VCaP (cell line): ENCODE results near the gene ZNF672.

Source experiments
- H3K27ac ChIP-seq: fragments of 450-650 bp; 2 replicates; pipeline ENCODE4 v1.5.1; 2017
- CTCF ChIP-seq: fragments of 450-650 bp; conservative IDR thresholded peaks from 2 replicates; pipeline ENCODE4 v1.5.1; 2017; ENCODE audit warnings: mild to moderate bottlenecking, moderate library complexity

ZNF672 gene

GRCh38 chr1:248848602-248849001 lies 10.6 kb downstream of the ZNF672 start:
- H3K27ac ChIP-seq = no peak overlapping the region
- TF ChIP-seq CTCF = no peak

GRCh38 chr1:248849152-248849551 lies 11.1 kb downstream of the ZNF672 start:
- no peak for TF ChIP-seq CTCF
- no peak overlapping the region for H3K27ac ChIP-seq

- TF ChIP-seq CTCF = no peak
Measured at GRCh38 chr1:248849637-248850036, 11.6 kb downstream of the ZNF672 start.

GRCh38 chr1:248850124-248850523 lies 12.1 kb downstream of the ZNF672 start:
- TF ChIP-seq CTCF = no peak
- no peak overlapping the region for H3K27ac ChIP-seq

More at GRCh38 chr1:248849637-248850036, 11.6 kb downstream of the ZNF672 start:
- no peak overlapping the region for H3K27ac ChIP-seq

GRCh38 chr1:248850536-248851251 lies 12.7 kb downstream of the ZNF672 start:
- TF ChIP-seq CTCF = no peak

GRCh38 chr1:248851390-248851789 lies 13.4 kb downstream of the ZNF672 start:
- H3K27ac ChIP-seq = no peak overlapping the region
- TF ChIP-seq CTCF = no peak

More at GRCh38 chr1:248850536-248851251, 12.7 kb downstream of the ZNF672 start:
- H3K27ac ChIP-seq = no peak overlapping the region

GRCh38 chr1:248852481-248853405 lies 14.7 kb downstream of the ZNF672 start:
- H3K27ac ChIP-seq = no peak overlapping the region
- TF ChIP-seq CTCF = no peak
